Natural killer cell treated with Interleukin-12 subunit alpha and Interleukin-12 subunit beta and Interleukin-15 and Interleukin-18, amount 100 ng/mL, for 72 hours (primary cell): ENCODE results near the gene PCLO. TPM values are rescaled to one million over a fixed set of nuclear protein-coding genes. Genes with fewer than 3 reads are reported as not detected.

Experiments
- ATAC-seq, 2 donors: fragments of 150-1000 bp; cut with Tn5 transposase in 1 of 2; sonication (Bioruptor Pico), chemical (Tn5 transposase) in 1 of 2; 2 replicates each; pipeline ENCODE4 v1.10.0; 2021
- DNase-seq: peaks from one replicate; pipeline ENCODE4 v3.0.0; 2022; ENCODE audit warnings: low spot score
- H3K27ac Mint-ChIP-seq, 2 donors: 1 replicate in 1 of 2; 2 replicates in 1 of 2; pipeline ENCODE4 v1.8.0; 2022; ENCODE audit warnings: mixed read lengths in 2 of 2, mild to moderate bottlenecking in 1 of 2, moderate library complexity in 1 of 2
- H3K27me3 Mint-ChIP-seq, 2 donors: 1 replicate in 1 of 2; 2 replicates in 1 of 2; pipeline ENCODE4 v1.8.0; 2022; ENCODE audit warnings: mixed read lengths in 2 of 2
- H3K36me3 Mint-ChIP-seq: one replicate; pipeline ENCODE4 v1.8.0; 2022; ENCODE audit warnings: mixed read lengths
- H3K4me1 Mint-ChIP-seq, 2 donors: 1 replicate in 1 of 2; 2 replicates in 1 of 2; pipeline ENCODE4 v1.8.0; 2022; ENCODE audit warnings: low read depth in 2 of 2, mixed read lengths in 2 of 2, mild to moderate bottlenecking in 1 of 2
- H3K4me3 Mint-ChIP-seq: one replicate; pipeline ENCODE4 v1.8.0; 2022; ENCODE audit warnings: mixed read lengths
- H3K9me3 Mint-ChIP-seq: 2 replicates; pipeline ENCODE4 v1.8.0; 2022; ENCODE audit warnings: mixed read lengths
- total RNA-seq, 2 donors: library from RNA; stranded (reverse); gene quantifications; one replicate each; pipeline ENCODE4 v1.2.3, GENCODE V29; 2022

PCLO gene
- total RNA-seq, 2 donors from 2014 or later, result not detected

DNA sequence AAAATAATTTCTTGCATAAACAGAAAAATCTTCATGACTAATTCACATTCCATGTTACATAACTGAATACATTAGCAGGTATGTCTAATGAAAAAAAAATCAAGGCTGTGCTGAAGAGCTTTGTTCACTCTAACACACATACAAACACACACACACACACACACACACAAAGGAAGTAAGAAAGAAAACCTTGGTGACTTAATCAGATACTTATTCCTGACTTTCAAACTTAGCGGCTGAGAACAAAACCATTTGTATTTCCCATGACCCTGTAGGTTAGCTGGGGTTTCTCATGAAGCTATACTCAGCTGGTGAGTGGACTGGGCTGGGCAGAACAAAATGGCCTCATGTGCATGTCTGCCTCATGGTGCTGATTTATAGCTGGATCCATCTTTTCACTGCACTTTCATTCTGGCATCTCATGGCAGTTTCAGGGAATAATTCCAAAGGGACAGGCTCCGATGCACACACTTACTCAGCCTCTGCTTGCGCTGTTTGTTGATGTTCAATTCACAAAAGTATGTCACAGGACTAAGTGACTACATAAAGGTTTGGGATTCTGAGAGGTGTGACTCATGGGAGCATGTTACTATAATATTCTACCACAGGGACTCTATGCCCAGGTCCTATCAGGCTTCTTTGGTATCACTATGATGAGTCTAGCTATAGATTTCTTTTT is 161.2 kb downstream of the PCLO start:
- Mint-ChIP-seq H3K36me3 (peaks cover 5% of the 10 kb centered on the region), H3K9me3 (peaks cover 22% of the 10 kb centered on the region), H3K27me3 (no peaks in the 10 kb centered on the region), H3K4me3 (no peak overlapping the region), H3K27ac (no peak overlapping the region), H3K4me1 (no peaks in the 10 kb centered on the region)
- ATAC-seq, result no peak
- DNase-seq, result no peak

DNA sequence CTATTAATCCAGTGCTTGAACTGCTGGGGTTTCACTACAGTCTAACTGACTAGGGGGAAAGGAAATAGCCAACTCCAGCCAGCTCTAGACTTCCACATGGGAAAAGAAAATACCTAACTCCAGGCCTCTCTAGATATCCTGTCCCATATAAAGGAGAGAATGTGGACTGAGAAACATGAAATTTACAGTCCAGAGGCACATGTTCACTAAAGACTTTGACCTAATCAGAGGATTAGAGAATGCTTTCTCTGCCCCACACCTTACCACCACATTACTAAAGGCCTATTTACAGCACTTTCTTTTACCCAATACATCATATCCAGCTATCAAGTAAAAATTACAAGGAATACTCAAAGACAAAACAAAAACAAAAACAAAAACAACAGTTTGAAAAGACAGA is 164.2 kb downstream of the PCLO start:
- H3K27ac Mint-ChIP-seq, result no peak overlapping the region
- H3K4me1 Mint-ChIP-seq, result no peaks in the 10 kb centered on the region
- no peak for ATAC-seq
- no peaks in the 10 kb centered on the region for H3K27me3 Mint-ChIP-seq
- no peaks in the 10 kb centered on the region for H3K36me3 Mint-ChIP-seq
- no peak overlapping the region for H3K4me3 Mint-ChIP-seq
- peaks cover 26% of the 10 kb centered on the region for H3K9me3 Mint-ChIP-seq
- DNase-seq, result no peak

DNA sequence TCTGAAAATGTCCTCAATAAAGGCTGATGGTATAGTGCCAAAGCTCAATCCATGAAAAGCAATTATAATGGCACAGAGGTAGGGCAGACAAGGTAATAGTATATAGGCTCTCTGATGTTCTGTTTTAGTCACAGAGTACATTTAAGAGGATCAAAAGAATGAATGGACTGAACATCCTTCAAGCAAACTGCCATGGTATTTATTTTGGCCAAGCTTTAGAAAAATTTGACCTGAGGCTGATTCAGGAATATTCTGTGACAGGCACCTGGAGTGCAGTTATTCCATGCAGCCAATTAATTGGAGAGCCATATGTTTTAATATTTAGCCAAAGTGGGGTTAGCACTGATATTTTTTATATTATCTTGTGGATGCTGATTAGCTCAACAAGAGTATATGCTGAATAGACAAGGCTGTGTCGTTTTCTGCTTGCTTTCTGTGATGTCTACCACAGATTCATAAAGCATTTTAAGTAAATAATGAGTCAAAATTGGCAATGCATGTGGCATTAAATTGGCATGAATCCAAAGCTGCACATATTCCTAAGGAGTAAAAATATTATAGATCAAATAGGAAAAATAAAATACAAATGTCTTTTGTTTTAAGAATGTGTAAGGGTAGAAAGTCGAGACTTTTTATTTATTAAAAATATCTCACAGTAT is 177.4 kb downstream of the PCLO start:
- Mint-ChIP-seq H3K27ac (no peak overlapping the region), H3K4me3 (no peak overlapping the region), H3K27me3 (no peaks in the 10 kb centered on the region), H3K9me3 (peaks cover 6% of the 10 kb centered on the region), H3K36me3 (no peaks in the 10 kb centered on the region), H3K4me1 (no peaks in the 10 kb centered on the region)
- ATAC-seq (no peak), DNase-seq (no peak)

DNA sequence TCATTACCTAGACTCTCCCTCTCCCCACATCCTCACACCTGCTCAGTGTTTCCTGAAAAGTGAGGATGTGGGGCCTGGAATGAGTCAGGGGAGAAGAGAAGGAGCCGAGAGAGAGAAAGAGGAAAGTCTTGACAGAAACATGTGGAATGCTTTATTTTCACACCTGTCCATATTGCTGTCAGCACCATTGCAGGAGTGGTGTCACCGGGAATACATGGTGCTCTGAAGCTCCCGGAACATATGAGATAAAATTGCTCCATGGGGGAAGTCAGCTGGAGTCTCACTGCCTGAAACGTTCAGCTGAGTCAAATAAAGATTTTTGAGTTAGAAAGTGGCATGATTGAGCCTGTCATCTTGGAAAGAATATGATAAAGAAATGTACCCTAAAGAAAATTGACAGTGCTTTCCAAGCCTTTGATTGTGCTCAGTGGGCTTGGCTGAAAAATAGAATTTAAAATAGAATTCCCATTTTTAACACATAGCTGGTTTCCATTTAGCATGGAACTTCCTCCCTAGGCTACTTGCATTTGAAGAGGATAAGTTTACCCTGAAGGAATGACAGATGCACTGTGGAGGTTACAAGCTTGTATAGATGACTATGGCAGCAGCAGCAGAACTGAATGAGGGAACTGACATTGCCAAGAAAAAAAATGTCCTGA is 182.4 kb downstream of the PCLO start:
- no peak overlapping the region for H3K4me3 Mint-ChIP-seq
- no peaks in the 10 kb centered on the region for H3K4me1 Mint-ChIP-seq
- no peak for DNase-seq
- H3K27me3 Mint-ChIP-seq, result no peaks in the 10 kb centered on the region
- peaks cover 4% of the 10 kb centered on the region for H3K9me3 Mint-ChIP-seq
- H3K36me3 Mint-ChIP-seq, result no peaks in the 10 kb centered on the region
- no peak for ATAC-seq
- no peak overlapping the region for H3K27ac Mint-ChIP-seq

DNA sequence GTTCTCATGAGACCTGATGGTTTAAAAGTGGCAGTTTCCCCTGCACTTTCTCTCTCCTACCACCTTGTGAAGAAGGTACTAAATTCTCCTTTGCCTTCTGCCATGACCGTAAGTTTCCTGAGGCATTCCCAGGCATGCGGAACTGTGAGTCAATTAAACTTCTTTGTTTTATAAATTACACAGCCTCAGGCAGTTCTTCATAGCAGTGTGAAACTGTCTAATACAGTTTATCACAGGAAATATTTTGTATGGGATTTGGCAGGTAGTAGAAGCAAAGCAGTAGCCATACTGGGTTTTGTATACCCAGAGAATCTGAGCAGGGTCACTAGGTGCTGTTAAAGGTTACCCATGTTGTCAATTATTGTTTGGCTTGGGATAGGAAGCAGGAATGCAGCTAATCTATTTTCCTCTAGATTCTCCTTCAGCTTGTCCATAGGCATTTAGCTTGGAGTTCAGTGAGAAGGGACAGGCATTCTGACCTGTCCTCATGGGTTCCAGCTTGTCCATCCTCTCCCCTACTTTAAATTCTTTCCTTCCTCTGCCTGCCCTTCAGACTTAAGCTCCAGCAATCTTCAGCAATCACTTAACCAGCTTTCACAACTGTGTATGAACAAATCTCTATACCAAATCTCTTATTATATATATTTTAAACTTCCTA is 186.7 kb downstream of the PCLO start:
- Mint-ChIP-seq H3K36me3 (no peaks in the 10 kb centered on the region), H3K4me3 (no peak overlapping the region), H3K27me3 (no peaks in the 10 kb centered on the region), H3K27ac (no peak overlapping the region), H3K4me1 (no peaks in the 10 kb centered on the region), H3K9me3 (no peaks in the 10 kb centered on the region)
- DNase-seq, result no peak
- no peak for ATAC-seq

DNA sequence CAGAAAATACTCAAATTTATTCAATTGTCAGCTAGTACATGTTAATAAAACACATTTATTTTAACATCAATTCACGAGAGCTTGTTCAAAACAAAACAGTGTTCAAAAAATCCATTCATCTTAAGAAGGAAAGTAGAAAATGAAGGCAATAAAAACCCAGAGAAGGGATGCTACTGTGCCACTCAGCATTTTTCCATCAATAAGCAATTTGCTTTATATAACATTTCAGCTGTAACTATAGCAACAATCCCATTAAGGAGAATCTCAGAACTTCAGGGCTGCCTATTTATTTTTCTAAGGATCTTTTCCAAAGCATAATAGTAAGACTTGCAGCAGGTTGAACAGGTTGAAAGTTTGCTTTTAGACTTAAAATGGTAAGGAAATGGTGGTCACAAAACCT is 190.5 kb downstream of the PCLO start:
- no peak for ATAC-seq

DNA sequence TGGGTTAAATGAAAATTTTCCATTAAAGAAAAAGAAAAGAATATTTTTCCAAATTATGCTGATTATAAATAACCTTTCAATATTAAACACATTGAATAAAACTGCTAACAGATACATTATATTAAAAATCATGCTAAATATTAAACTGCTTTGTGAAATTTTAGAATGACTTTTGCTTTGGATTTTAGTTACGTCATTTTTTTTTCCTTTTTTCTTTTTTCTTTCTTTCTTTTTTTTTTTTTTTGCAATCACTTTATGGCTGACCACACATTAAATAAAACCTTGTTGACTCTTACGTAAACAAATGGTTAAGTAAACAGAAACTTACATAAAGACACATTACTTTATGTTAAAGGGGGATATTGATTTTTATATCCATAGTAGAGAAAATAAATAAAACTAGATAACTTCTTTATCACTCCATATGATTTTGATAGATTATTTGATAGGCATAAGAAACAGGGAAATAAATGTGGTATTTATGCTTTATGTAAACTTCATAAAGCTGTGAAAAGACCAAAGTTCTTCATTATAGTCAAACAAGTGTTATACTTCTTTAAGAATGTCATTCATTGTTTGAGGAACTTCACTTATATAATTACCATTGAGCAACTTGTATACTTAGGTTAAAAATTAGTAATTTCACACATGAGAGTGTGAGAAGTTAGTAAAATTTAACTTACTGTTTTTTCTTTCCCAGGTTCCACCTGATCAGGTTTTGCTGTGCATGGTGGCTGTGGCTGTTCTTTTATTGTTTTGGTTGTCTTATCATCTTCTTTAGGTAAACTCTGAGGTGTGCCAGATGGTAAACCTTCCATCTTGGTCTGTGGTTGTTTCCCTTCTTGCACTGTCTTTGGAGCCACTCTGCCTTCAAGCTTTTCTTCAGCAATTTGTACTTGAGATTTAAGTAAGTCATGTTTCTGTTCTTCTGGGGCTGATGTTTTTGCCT is 197.3 kb downstream of the PCLO start:
- Mint-ChIP-seq H3K4me3 (no peak overlapping the region), H3K36me3 (no peaks in the 10 kb centered on the region), H3K9me3 (peaks cover 15% of the 10 kb centered on the region), H3K27ac (no peak overlapping the region), H3K27me3 (no peaks in the 10 kb centered on the region), H3K4me1 (no peaks in the 10 kb centered on the region)
- DNase-seq, result no peak
- no peak for ATAC-seq

More for the DNA sequence above, 190.5 kb downstream of the PCLO start:
- Mint-ChIP-seq H3K27me3 (no peaks in the 10 kb centered on the region), H3K27ac (no peak overlapping the region), H3K4me3 (no peak overlapping the region), H3K9me3 (no peaks in the 10 kb centered on the region), H3K4me1 (no peaks in the 10 kb centered on the region), H3K36me3 (no peaks in the 10 kb centered on the region)
- DNase-seq, result no peak

DNA sequence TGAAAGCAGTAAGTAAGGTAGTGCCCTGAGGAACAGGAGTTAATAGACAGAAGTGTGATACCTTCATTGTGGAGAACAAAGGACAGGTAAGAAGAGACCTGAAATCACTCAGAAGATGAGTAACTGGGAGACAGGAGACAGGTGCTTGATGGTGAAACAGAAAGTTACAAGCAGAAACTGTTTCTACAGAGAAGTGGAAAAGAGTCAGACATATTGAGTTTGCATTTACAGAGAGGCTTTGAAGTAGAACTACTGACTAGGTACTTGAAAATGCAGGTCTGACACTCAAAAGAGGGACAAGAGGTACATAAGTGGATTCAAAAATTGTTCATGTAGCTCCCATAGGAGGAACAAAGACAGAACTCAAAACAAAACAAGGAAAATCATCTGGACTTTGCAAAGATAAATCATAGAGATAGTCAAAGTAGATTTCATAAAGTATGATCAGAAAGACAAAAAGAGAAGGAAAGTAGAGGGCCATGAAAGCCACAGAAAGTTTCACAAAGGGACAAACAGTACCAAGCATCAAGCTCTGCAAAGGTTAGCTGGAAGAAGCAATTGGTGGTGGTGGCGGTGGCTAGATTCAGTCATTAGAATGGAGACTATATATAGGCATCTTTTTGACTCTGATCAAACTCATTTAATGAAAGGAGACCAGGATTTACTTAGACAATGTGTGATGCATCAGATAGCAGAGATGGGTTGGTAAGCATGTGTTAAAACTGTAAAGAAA is 198.4 kb downstream of the PCLO start:
- Mint-ChIP-seq H3K9me3 (peaks cover 15% of the 10 kb centered on the region), H3K4me3 (no peak overlapping the region)

DNA sequence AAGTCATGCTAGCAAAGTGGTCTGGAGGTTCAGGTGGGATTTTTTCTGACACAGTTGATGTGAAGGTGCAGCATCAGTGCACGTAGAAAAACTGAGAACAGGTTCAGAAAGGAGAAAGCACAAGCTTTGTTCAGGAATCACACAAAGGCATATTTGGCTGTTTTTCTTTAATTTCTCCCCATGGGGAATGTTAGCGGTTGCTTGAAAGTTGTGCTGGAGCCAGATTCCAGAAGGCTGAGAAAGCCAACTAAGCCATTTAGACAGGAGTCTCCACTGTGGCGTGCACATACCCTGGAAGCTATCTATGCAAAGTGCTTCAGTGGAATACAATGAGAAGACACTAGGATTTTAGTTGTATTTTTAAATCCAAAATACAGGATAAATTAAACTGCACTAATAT is 201.4 kb downstream of the PCLO start:
- DNase-seq (no peak), ATAC-seq (no peak)
- H3K4me1 Mint-ChIP-seq, result no peaks in the 10 kb centered on the region
- H3K9me3 Mint-ChIP-seq, result peaks cover 18% of the 10 kb centered on the region
- H3K4me3 Mint-ChIP-seq, result no peak overlapping the region
- no peaks in the 10 kb centered on the region for H3K36me3 Mint-ChIP-seq
- no peak overlapping the region for H3K27ac Mint-ChIP-seq
- no peaks in the 10 kb centered on the region for H3K27me3 Mint-ChIP-seq

More for the DNA sequence above, 198.4 kb downstream of the PCLO start:
- no peaks in the 10 kb centered on the region for H3K36me3 Mint-ChIP-seq
- no peaks in the 10 kb centered on the region for H3K27me3 Mint-ChIP-seq
- H3K27ac Mint-ChIP-seq, result no peak overlapping the region
- no peak for ATAC-seq
- no peak for DNase-seq
- H3K4me1 Mint-ChIP-seq, result no peaks in the 10 kb centered on the region

DNA sequence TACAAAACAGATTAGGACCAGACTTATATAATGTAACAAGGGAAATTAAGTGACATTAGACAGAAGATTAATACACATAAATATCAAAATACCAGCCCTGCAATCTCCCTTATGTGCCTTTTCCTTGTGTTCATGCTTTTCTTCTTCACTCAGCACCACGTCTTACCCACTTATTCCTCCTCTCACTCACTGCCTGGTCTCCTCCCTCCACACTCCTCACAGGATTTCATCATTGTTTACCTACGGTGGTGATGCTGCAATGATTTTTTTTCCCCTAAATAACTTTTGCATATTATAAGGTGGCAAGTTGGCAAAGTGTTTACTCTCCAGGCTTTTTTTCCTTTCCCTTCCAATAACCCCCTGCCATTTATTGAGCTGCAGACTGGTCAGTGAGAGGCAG is 203.2 kb downstream of the PCLO start:
- H3K9me3 Mint-ChIP-seq, result peaks cover 12% of the 10 kb centered on the region
- DNase-seq (no peak), ATAC-seq (no peak)
- H3K4me1 Mint-ChIP-seq, result no peaks in the 10 kb centered on the region
- H3K4me3 Mint-ChIP-seq, result no peak overlapping the region
- H3K36me3 Mint-ChIP-seq, result no peaks in the 10 kb centered on the region
- no peak overlapping the region for H3K27ac Mint-ChIP-seq
- no peaks in the 10 kb centered on the region for H3K27me3 Mint-ChIP-seq

DNA sequence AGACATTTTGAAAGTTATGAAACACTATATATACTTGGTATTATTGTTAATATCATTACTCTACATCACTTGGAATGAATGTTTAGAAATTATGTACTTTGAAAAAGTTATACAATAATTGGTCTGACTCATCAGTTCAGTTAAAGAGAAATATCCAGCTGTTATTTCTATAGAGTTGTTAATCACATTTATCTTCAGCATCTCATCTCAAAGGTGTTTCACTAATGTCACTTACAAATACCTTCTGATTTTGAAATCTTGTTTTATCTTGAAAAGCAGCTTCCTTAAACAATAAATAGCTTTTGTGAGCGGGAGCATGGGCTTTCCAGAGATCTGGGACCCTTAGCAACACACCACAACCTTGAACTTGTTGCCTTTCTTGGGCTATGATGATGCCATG is 205.2 kb downstream of the PCLO start:
- ATAC-seq (no peak), DNase-seq (no peak)
- H3K9me3 Mint-ChIP-seq, result peaks cover 11% of the 10 kb centered on the region
- no peaks in the 10 kb centered on the region for H3K4me1 Mint-ChIP-seq
- no peaks in the 10 kb centered on the region for H3K27me3 Mint-ChIP-seq
- no peak overlapping the region for H3K27ac Mint-ChIP-seq
- H3K4me3 Mint-ChIP-seq, result no peak overlapping the region
- H3K36me3 Mint-ChIP-seq, result peaks cover 8% of the 10 kb centered on the region

DNA sequence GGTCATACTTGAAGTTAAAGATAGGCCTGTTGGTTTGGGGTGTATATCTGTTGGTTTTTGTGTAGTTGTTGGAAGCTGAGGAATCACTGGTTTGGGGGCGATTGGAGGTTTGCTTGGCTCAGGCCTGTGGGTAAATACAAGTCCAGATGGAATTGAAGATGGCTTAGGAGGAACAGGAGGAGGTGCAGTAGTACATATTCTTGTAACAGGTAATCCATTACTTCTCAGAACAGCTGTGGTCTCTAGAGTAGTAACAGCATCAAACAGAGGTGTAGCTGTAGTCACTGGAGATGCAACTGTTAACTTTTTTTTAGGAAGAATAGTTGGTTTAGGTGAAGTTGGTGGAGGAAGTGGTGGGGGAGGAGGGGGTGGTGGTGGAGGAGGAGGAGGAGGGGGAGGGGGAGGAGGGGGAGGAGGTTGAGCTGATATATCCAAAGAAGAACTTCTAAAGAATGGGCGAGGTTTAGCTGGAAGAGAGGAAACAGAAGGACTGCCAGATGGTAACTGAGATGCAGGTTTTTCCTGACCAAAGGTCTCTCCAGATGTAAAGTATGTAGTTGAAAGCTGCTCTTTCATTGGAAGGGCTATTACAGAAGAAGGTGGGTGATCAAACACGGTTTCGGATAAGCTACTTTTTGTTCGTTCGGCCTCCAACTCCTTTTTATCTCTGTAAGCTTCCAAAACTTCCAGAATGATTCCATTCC is 209.2 kb downstream of the PCLO start:
- H3K36me3 Mint-ChIP-seq, result peaks cover 18% of the 10 kb centered on the region
- peaks cover 31% of the 10 kb centered on the region for H3K9me3 Mint-ChIP-seq
- no peak overlapping the region for H3K27ac Mint-ChIP-seq

More for the DNA sequence above, 209.2 kb downstream of the PCLO start:
- Mint-ChIP-seq H3K27me3 (no peaks in the 10 kb centered on the region), H3K4me1 (peaks cover 0 to 2% of the 10 kb centered on the region in 2 donors), H3K4me3 (no peak overlapping the region)
- DNase-seq (no peak), ATAC-seq (no peak)
